SK-N-SH treated with all-trans-retinoic acid at 6 μM for 48 hours (cell line): ENCODE data around the gene DNAJC24.

Experiments used
- ATAC-seq: fragments of 200-7000 bp; cut with Tn5 transposase; 3 replicates; pipeline ENCODE4 v1.9.1; 2020; ENCODE audit warnings: mild to moderate bottlenecking, moderate library complexity
- ARNTL ChIP-seq: fragments of 450-650 bp; formaldehyde crosslinking; IDR thresholded peaks from 2 replicates; pipeline ENCODE4 v1.5.0; 2020; ENCODE audit warnings: low read depth, mild to moderate bottlenecking, moderate library complexity, borderline replicate concordance
- BACH2 ChIP-seq: fragments of 250-450 bp; sonication (Bioruptor Pico); IDR thresholded peaks from 2 replicates; pipeline ENCODE4 v1.9.0; 2021; ENCODE audit warnings: mild to moderate bottlenecking, borderline replicate concordance
- CREB5 ChIP-seq: fragments of 250-450 bp; sonication (Bioruptor Pico); IDR thresholded peaks from 2 replicates; pipeline ENCODE4 v1.5.1; 2020; ENCODE audit warnings: low read depth, mild to moderate bottlenecking, moderate library complexity
- CSDC2 ChIP-seq: fragments of 250-450 bp; sonication (Bioruptor Pico); IDR thresholded peaks from 2 replicates; pipeline ENCODE4 v1.5.0; 2020; ENCODE audit warnings: mild to moderate bottlenecking, moderate library complexity
- CSRNP3 ChIP-seq: fragments of 250-450 bp; sonication (Bioruptor Pico); IDR thresholded peaks from 2 replicates; pipeline ENCODE4 v1.5.1; 2021; ENCODE audit warnings: mild to moderate bottlenecking, moderate library complexity
- ESRRG ChIP-seq: fragments of 250-450 bp; sonication (Bioruptor Pico); IDR thresholded peaks from 2 replicates; pipeline ENCODE4 v1.6.1; 2021; ENCODE audit warnings: mild to moderate bottlenecking
- GLIS3 ChIP-seq: fragments of 250-450 bp; sonication (Bioruptor Pico); IDR thresholded peaks from 2 replicates; pipeline ENCODE4 v1.5.0; 2020; ENCODE audit warnings: mild to moderate bottlenecking, moderate library complexity
- ISL1 ChIP-seq: fragments of 250-450 bp; sonication (Bioruptor Pico); IDR thresholded peaks from 2 replicates; pipeline ENCODE4 v2.1.2; 2022; ENCODE audit warnings: mild to moderate bottlenecking, moderate library complexity
- PATZ1 ChIP-seq: fragments of 250-450 bp; sonication (Bioruptor Pico); IDR thresholded peaks from 2 replicates; pipeline ENCODE4 v1.8.0; 2020; ENCODE audit warnings: mild to moderate bottlenecking, moderate library complexity, borderline replicate concordance
- POU6F1 ChIP-seq: fragments of 250-450 bp; sonication (Bioruptor Pico); IDR thresholded peaks from 2 replicates; pipeline ENCODE4 v1.8.0; 2021; ENCODE audit warnings: low read depth, mild to moderate bottlenecking, moderate library complexity, borderline replicate concordance
- PPARA ChIP-seq: fragments of 250-450 bp; sonication (Bioruptor Pico); IDR thresholded peaks from 2 replicates; pipeline ENCODE4 v1.5.0; 2020; ENCODE audit warnings: mild to moderate bottlenecking, borderline replicate concordance
- RARB ChIP-seq: fragments of 250-450 bp; sonication (Bioruptor Pico); IDR thresholded peaks from 2 replicates; pipeline ENCODE4 v1.8.0; 2021; ENCODE audit warnings: mild to moderate bottlenecking, moderate library complexity
- SNAI2 ChIP-seq: fragments of 250-450 bp; sonication (Bioruptor Pico); IDR thresholded peaks from 2 replicates; pipeline ENCODE4 v1.5.0; 2020; ENCODE audit warnings: mild to moderate bottlenecking, moderate library complexity
- TCF4 ChIP-seq: fragments of 250-450 bp; sonication (Bioruptor Pico); IDR thresholded peaks from 2 replicates; pipeline ENCODE4 v1.8.0; 2021; ENCODE audit warnings: mild to moderate bottlenecking, moderate library complexity, borderline replicate concordance
- TOX ChIP-seq: fragments of 250-450 bp; sonication (Bioruptor Pico); IDR thresholded peaks from 2 replicates; pipeline ENCODE4 v1.8.0; 2021; ENCODE audit warnings: mild to moderate bottlenecking, moderate library complexity, borderline replicate concordance
- TSHZ2 ChIP-seq: fragments of 250-450 bp; sonication (Bioruptor Pico); IDR thresholded peaks from 2 replicates; pipeline ENCODE4 v1.5.0; 2020; ENCODE audit warnings: mild to moderate bottlenecking, moderate library complexity
- ZC3H10 ChIP-seq: fragments of 250-450 bp; sonication (Bioruptor Pico); IDR thresholded peaks from 2 replicates; pipeline ENCODE4 v1.5.1; 2021; ENCODE audit warnings: mild to moderate bottlenecking, moderate library complexity
- ZFP3 ChIP-seq: fragments of 250-450 bp; sonication (Bioruptor Pico); IDR thresholded peaks from 2 replicates; pipeline ENCODE4 v1.5.0; 2020; ENCODE audit warnings: mild to moderate bottlenecking, moderate library complexity
- ZFP30 ChIP-seq: fragments of 450-650 bp; formaldehyde crosslinking; IDR thresholded peaks from 2 replicates; pipeline ENCODE4 v1.5.0; 2022; ENCODE audit warnings: mild to moderate bottlenecking, moderate library complexity
- ZNF565 ChIP-seq: fragments of 450-650 bp; formaldehyde crosslinking; conservative IDR thresholded peaks from 2 replicates; pipeline ENCODE4 v1.5.0; 2020; ENCODE audit warnings: low read depth, mild to moderate bottlenecking, moderate library complexity
- ZNF8 ChIP-seq: fragments of 450-650 bp; formaldehyde crosslinking; IDR thresholded peaks from 2 replicates; pipeline ENCODE4 v1.5.0; 2020; ENCODE audit warnings: mild to moderate bottlenecking, moderate library complexity

Gene DNAJC24

GRCh38 chr11:31449040-31449439 lies 79.4 kb downstream of the DNAJC24 start:
- TF ChIP-seq ZFP3 (CRISPR knock-in tag) (no peak), RARB (no peak), ZFP30 (CRISPR knock-in tag) (no peak), ARNTL (CRISPR knock-in tag) (no peak), CSDC2 (CRISPR knock-in tag) (no peak), BACH2 (CRISPR knock-in tag) (no peak), POU6F1 (CRISPR knock-in tag) (no peak), TCF4 (CRISPR knock-in tag) (no peak), ISL1 (CRISPR knock-in tag) (no peak), CSRNP3 (CRISPR knock-in tag) (no peak), ZNF565 (CRISPR knock-in tag) (no peak), SNAI2 (CRISPR knock-in tag) (no peak), TSHZ2 (no peak), ZNF8 (CRISPR knock-in tag) (no peak), PATZ1 (no peak), PPARA (no peak), GLIS3 (CRISPR knock-in tag) (no peak)
- TF ChIP-seq, all 23 proteins: peak for 0
- ATAC-seq: no peak

- ATAC-seq: no peak
- no peak for TF ChIP-seq BACH2 (CRISPR knock-in tag)
- no peak for TF ChIP-seq CREB5 (CRISPR knock-in tag)
Measured at GRCh38 chr11:31450841-31451240, 81.2 kb downstream of the DNAJC24 start.

- TF ChIP-seq TCF4 (CRISPR knock-in tag): no peak
- no peak for TF ChIP-seq ZFP3 (CRISPR knock-in tag)
- no peak for TF ChIP-seq ARNTL (CRISPR knock-in tag)
- no peak for TF ChIP-seq PATZ1
- TF ChIP-seq POU6F1 (CRISPR knock-in tag): no peak
- no peak for TF ChIP-seq TOX
- TF ChIP-seq ZC3H10 (CRISPR knock-in tag): no peak
- no peak for TF ChIP-seq RARB
- TF ChIP-seq ESRRG (CRISPR knock-in tag): no peak
- no peak for TF ChIP-seq GLIS3 (CRISPR knock-in tag)
- no peak for TF ChIP-seq CSDC2 (CRISPR knock-in tag)
- no peak for TF ChIP-seq ISL1 (CRISPR knock-in tag)
- no peak for TF ChIP-seq PPARA
- ATAC-seq: no peak
Measured at GRCh38 chr11:31455177-31455576, 85.5 kb downstream of the DNAJC24 start.
